Stimulated activated CD8-positive, alpha-beta memory T cell treated with anti-CD3 and anti-CD28 coated beads, Interleukin-12 subunit alpha, Interleukin-12 subunit beta, amount 100 ng/mL, for 4 hours (primary cell): ENCODE results near the gene GFPT1.
"Not testable (repeated sequence)": the region's sequence is repeated elsewhere in the genome, so short reads cannot be mapped to it uniquely, and the experiment has no call there.

Source experiments
- DNase-seq: peaks from one replicate; pipeline ENCODE4 v3.0.0-alpha.2; 2020; ENCODE audit warnings: low read depth

GFPT1 gene

GRCh38 chr2:69383176-69383812 is 3.7 kb downstream of the GFPT1 start:
- DNase-seq, result no peak

- DNase-seq, result no peak
Measured at GRCh38 chr2:69382547-69382946, 4.5 kb downstream of the GFPT1 start.

GRCh38 chr2:69381337-69381737 is 5.7 kb downstream of the GFPT1 start:
- no peak for DNase-seq

GRCh38 chr2:69380072-69380917 is 6.7 kb downstream of the GFPT1 start:
- DNase-seq, result no peak

- DNase-seq, result no peak
Measured at GRCh38 chr2:69376403-69376802, 10.6 kb downstream of the GFPT1 start.

- no peak for DNase-seq
Measured at GRCh38 chr2:69375494-69376353, 11.3 kb downstream of the GFPT1 start.

- DNase-seq, result no peak
Measured at GRCh38 chr2:69372767-69373166, 14.3 kb downstream of the GFPT1 start.

GRCh38 chr2:69369802-69370201 is 17.2 kb downstream of the GFPT1 start:
- DNase-seq, result no peak

- no peak for DNase-seq
Measured at GRCh38 chr2:69368588-69368987, 18.4 kb downstream of the GFPT1 start.

GRCh38 chr2:69359371-69359770 is 27.7 kb downstream of the GFPT1 start:
- no peak for DNase-seq

- DNase-seq, result no peak
Measured at GRCh38 chr2:69358914-69359313, 28.1 kb downstream of the GFPT1 start.

GRCh38 chr2:69356471-69356870 is 30.6 kb downstream of the GFPT1 start:
- no peak for DNase-seq

GRCh38 chr2:69354976-69355375 is 32.1 kb downstream of the GFPT1 start:
- not testable (repeated sequence) for DNase-seq

GRCh38 chr2:69353360-69353759 is 33.7 kb downstream of the GFPT1 start:
- DNase-seq, result no peak

- DNase-seq, result no peak
Measured at GRCh38 chr2:69348781-69349180, 38.2 kb downstream of the GFPT1 start.

- DNase-seq, result no peak
Measured at GRCh38 chr2:69345434-69345833, 41.6 kb downstream of the GFPT1 start.

- DNase-seq, result no peak
Measured at GRCh38 chr2:69344305-69344704, 42.7 kb downstream of the GFPT1 start.

- no peak for DNase-seq
Measured at GRCh38 chr2:69340101-69340775, 46.8 kb downstream of the GFPT1 start.

- no peak for DNase-seq
Measured at GRCh38 chr2:69335311-69335710, 51.7 kb downstream of the GFPT1 start.

GRCh38 chr2:69333352-69333751 is 53.7 kb downstream of the GFPT1 start:
- no peak for DNase-seq

- DNase-seq, result no peak
Measured at GRCh38 chr2:69330781-69331180, 56.2 kb downstream of the GFPT1 start.

- DNase-seq, result no peak
Measured at GRCh38 chr2:69322631-69323030, 64.4 kb downstream of the GFPT1 start.
